ENCODE results near the gene KIRREL1. TPM values are rescaled to one million over a fixed set of nuclear protein-coding genes. Genes with fewer than 3 reads are reported as not detected.
A peak's percentile ranks its signal among the peaks of the same experiment; 100 is the strongest.

The KIRREL1 gene
- not detected for total RNA-seq
- not detected for polyA plus RNA-seq

DNA sequence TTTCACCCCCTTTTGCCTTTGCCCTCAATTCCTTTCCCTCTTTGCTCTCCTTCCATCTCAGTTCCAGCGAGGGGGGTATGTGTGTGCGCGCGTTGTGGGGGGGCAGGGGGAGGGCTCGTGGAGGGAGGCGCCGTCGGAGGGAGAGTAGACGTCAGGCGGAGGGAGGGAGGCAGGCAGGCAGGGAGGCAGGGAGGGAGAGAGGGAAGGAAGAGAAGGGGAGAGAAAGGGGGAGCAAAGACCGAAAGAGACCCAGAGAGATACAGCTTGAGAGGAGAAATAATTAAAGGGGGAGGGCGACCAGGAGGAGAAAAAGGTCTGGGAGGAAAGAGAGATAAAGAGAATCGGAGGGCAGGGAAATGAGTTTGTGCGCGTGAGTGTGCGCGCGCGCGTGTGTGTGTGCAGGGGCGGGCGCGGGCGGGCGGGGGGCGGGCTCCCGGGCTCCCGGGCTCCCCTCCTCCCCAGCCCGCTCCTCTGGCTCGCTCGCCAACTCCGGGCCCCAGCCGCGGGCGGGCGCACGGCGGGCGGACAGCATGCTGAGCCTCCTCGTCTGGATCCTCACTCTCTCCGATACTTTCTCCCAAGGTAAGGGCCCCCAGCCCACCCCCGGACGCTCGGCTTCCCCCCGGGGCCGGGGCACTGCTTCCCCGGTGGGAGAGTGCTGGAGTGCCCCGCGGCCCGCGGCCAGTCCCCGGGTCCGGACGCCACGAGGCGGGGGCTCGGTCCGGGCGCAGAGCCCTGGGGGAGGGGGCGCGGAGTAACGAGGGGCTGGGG is at the start of gene KIRREL1:
KIRREL1 (plus strand) TSS at position 499 of the 771 bp plus-strand sequence; CDS start at position 531, 32 bp downstream.
- Histone ChIP-seq H3K36me3 (ENCODE audit: insufficient read depth, low read length) (no peaks in the 10 kb centered on the region), H3K27ac (ENCODE audit: low read depth, low read length) (no peak within 1 kb of the TSS), H3K9me3 (ENCODE audit: control insufficient read depth in 1 of 2, low read length in 2 of 2) (no peaks in the 10 kb centered on the region), H3K27me3 (ENCODE audit: insufficient read depth, low read length) (peaks cover 10% of the 10 kb centered on the region), H3K4me3 (ENCODE audit: low read length in 2 of 2) (no peak within 1 kb of the TSS), H3K4me1 (ENCODE audit: insufficient read depth, low read length) (no peaks in the 10 kb centered on the region)
- Mint-ChIP-seq H3K36me3 (no peaks in the 10 kb centered on the region), H3K9me3 (no peaks in the 10 kb centered on the region), H3K27ac (peak within 1 kb of the TSS in 1 of 7 donors; percentile 1), H3K4me3 (peak within 1 kb of the TSS in 7 of 8 donors; percentile 26 to 80 (median 61)), H3K4me1 (peaks cover 0 to 18% (median 6%) of the 10 kb centered on the region in 4 donors), H3K27me3 (peaks cover 22 to 27% of the 10 kb centered on the region in 2 donors)
- ChIA-PET CTCF (ENCODE audit: partially characterized antibody) (interaction anchor here (3.1 kb wide), 1 partner anchor 130 kb away, joined by 39 read pairs; no protein-coding TSS in a partner anchor), POLR2A (ENCODE audit: partially characterized antibody) (no interaction called here)
- DNase-seq, result no peak
- intact Hi-C loops (cut with micrococcal nuclease), result loop anchor here (2.0 kb wide), 1 partner anchor 1095 kb away; no protein-coding TSS in a partner anchor

DNA sequence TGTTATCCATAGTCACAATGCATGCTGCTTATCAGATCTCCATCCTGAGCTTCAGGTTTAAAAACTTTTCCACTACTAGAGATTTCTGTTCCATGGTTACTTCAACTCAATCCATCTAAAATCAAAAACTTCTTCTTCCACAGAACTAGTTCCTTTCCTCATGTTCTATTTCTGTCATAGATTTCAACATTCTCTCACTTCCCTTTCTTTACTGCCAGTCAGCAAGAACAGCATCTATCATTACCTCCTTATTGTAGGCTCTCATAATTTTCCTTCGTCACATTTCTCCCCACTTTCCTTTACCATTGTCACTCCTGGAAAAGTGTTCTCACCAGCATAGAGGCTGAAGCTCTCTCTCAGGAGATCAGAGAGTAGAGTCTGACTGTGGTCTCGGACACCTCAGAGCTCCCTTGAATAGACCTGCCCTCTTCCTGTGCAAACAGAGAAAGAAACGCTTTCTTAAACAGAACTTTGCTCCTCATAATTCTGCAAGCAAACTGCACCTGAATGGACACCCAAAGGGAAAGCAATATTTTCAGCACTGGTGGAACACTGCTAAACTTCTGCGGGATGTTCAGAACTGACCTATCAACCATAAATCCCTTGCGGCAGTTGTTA is 48.7 kb upstream of the KIRREL1 start:
- ChIA-PET CTCF (ENCODE audit: partially characterized antibody) (no interaction called here), POLR2A (ENCODE audit: partially characterized antibody) (no interaction called here)

DNA sequence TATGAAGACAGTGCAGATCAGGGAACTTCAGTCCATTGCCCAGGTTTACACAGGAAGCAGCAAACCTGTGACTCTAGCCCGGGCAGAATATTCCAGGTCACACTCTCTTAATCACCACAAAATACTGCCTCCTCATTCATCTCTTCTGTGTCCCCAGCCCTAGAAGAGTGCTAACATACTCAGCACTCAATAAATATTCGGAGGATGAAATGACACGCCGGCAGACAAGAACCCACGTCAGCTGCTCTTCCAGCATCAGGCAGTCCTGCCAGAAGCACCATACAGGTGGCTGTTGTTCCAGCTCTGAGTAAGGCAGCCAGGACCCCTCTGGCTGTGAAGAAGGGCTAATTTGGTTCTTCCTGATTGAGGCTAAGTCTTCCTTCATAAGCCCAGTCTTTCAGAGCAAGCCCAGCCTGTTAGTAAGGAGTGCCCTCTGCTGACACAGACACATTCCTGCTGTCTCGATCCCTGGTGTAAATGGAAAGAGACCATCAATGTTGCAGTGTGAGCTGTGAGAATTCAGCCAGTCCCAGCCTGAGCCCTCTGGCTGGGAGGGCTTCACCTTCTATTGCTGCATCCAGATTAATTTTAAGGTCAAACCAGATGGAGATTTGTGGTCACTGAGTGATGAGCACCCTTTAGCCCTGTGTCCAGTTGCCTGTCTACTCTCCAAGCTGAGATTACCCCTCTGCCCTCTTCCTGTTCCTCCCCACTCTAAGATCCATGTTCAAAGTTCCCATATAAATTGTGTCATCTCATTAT is 45.0 kb upstream of the KIRREL1 start:
- Mint-ChIP-seq H3K4me1 (no peaks in the 10 kb centered on the region), H3K27ac (no peak overlapping the region)

More for the DNA sequence above, 48.7 kb upstream of the KIRREL1 start:
- Histone ChIP-seq H3K9me3 (ENCODE audit: control insufficient read depth in 1 of 2, low read length in 2 of 2) (no peaks in the 10 kb centered on the region), H3K36me3 (ENCODE audit: insufficient read depth, low read length) (no peaks in the 10 kb centered on the region), H3K27me3 (ENCODE audit: insufficient read depth, low read length) (no peaks in the 10 kb centered on the region), H3K4me3 (ENCODE audit: low read length in 2 of 2) (no peak overlapping the region), H3K27ac (ENCODE audit: low read depth, low read length) (no peak overlapping the region), H3K4me1 (ENCODE audit: insufficient read depth, low read length) (no peaks in the 10 kb centered on the region)
- Mint-ChIP-seq H3K27ac (no peak overlapping the region), H3K4me3 (no peak overlapping the region), H3K4me1 (no peaks in the 10 kb centered on the region), H3K36me3 (no peaks in the 10 kb centered on the region), H3K9me3 (no peaks in the 10 kb centered on the region), H3K27me3 (peaks cover 11 to 13% of the 10 kb centered on the region in 2 donors)
- DNase-seq, result no peak
- intact Hi-C loops (cut with micrococcal nuclease), result no loop called here

DNA sequence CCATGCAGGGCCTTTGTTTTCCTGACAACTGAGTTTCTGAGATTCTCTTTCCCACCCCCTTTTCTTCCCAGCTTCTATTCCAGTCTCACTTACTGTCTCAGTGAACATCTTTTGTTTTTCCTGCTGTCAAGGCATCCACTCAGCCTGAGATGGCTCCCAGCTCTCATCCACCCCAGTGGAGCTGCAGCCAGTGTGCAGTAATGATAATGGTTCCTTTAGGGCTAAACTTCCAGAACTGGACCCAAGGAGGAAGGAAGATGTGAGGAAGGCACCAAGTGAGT is 44.4 kb upstream of the KIRREL1 start:
- Mint-ChIP-seq H3K9me3 (no peaks in the 10 kb centered on the region), H3K4me3 (no peak overlapping the region), H3K36me3 (no peaks in the 10 kb centered on the region), H3K4me1 (no peaks in the 10 kb centered on the region), H3K27me3 (peaks cover 11 to 29% of the 10 kb centered on the region in 2 donors), H3K27ac (no peak overlapping the region)
- intact Hi-C loops (cut with micrococcal nuclease), result no loop called here
- Histone ChIP-seq H3K27ac (ENCODE audit: low read depth, low read length) (no peak overlapping the region), H3K27me3 (ENCODE audit: insufficient read depth, low read length) (no peaks in the 10 kb centered on the region), H3K36me3 (ENCODE audit: insufficient read depth, low read length) (no peaks in the 10 kb centered on the region), H3K9me3 (ENCODE audit: control insufficient read depth in 1 of 2, low read length in 2 of 2) (no peaks in the 10 kb centered on the region), H3K4me1 (ENCODE audit: insufficient read depth, low read length) (no peaks in the 10 kb centered on the region), H3K4me3 (ENCODE audit: low read length in 2 of 2) (no peak overlapping the region)
- no peak for DNase-seq
- POLR2A ChIA-PET (ENCODE audit: partially characterized antibody), result no interaction called here
- CTCF ChIA-PET (ENCODE audit: partially characterized antibody), result no interaction called here

More for the DNA sequence above, 45.0 kb upstream of the KIRREL1 start:
- Histone ChIP-seq H3K4me3 (ENCODE audit: low read length in 2 of 2) (no peak overlapping the region), H3K4me1 (ENCODE audit: insufficient read depth, low read length) (no peaks in the 10 kb centered on the region), H3K27ac (ENCODE audit: low read depth, low read length) (no peak overlapping the region), H3K9me3 (ENCODE audit: control insufficient read depth in 1 of 2, low read length in 2 of 2) (no peaks in the 10 kb centered on the region), H3K36me3 (ENCODE audit: insufficient read depth, low read length) (no peaks in the 10 kb centered on the region), H3K27me3 (ENCODE audit: insufficient read depth, low read length) (no peaks in the 10 kb centered on the region)
- DNase-seq, result no peak
- Mint-ChIP-seq H3K36me3 (no peaks in the 10 kb centered on the region), H3K4me3 (no peak overlapping the region), H3K27me3 (peaks cover 11 to 29% of the 10 kb centered on the region in 2 donors), H3K9me3 (no peaks in the 10 kb centered on the region)
- ChIA-PET CTCF (ENCODE audit: partially characterized antibody) (interaction anchor here (1.0 kb wide), 1 partner anchor 9 kb away, joined by 3 read pairs; no protein-coding TSS in a partner anchor), POLR2A (ENCODE audit: partially characterized antibody) (no interaction called here)
- intact Hi-C loops (cut with micrococcal nuclease), result no loop called here

DNA sequence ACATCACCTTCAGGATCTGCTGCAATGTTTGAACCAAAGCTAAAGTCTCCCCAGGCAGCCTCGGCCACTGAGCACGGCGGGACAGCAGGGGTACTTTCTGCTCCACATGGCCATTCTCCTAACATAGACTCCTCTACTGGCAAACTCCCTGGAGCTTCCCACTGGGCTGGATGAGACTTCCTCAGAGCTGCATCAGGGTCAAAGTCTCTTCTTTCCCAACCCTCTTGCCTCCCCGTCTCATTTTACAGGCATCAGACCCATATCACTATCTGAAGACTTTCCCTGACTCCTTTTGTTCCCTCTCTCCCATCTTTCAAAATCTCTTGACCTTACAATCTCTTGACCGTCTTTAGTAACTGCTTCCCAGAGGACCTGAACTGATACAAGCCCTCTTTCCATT is 42.2 kb upstream of the KIRREL1 start:
- Mint-ChIP-seq H3K9me3 (no peaks in the 10 kb centered on the region), H3K4me1 (no peaks in the 10 kb centered on the region), H3K4me3 (no peak overlapping the region), H3K36me3 (no peaks in the 10 kb centered on the region), H3K27me3 (peaks cover 18 to 29% of the 10 kb centered on the region in 2 donors), H3K27ac (no peak overlapping the region)
- H3K27ac ChIP-seq (ENCODE audit: low read depth, low read length), result no peak overlapping the region
- no peaks in the 10 kb centered on the region for H3K36me3 ChIP-seq (ENCODE audit: insufficient read depth, low read length)
- no peaks in the 10 kb centered on the region for H3K27me3 ChIP-seq (ENCODE audit: insufficient read depth, low read length)
- ChIA-PET POLR2A (ENCODE audit: partially characterized antibody) (interaction anchor here (0.7 kb wide), 1 partner anchor 16 kb away, joined by 3 read pairs; no protein-coding TSS in a partner anchor), CTCF (ENCODE audit: partially characterized antibody) (interaction anchor here (1.1 to 1.6 kb wide), 3 partner anchors 8 to 13 kb away, joined by 4 to 7 read pairs (median 6); no protein-coding TSS in a partner anchor)
- no peaks in the 10 kb centered on the region for H3K9me3 ChIP-seq (ENCODE audit: control insufficient read depth in 1 of 2, low read length in 2 of 2)
- no peaks in the 10 kb centered on the region for H3K4me1 ChIP-seq (ENCODE audit: insufficient read depth, low read length)
- intact Hi-C loops (cut with micrococcal nuclease), result no loop called here
- H3K4me3 ChIP-seq (ENCODE audit: low read length in 2 of 2), result no peak overlapping the region
- no peak for DNase-seq

DNA sequence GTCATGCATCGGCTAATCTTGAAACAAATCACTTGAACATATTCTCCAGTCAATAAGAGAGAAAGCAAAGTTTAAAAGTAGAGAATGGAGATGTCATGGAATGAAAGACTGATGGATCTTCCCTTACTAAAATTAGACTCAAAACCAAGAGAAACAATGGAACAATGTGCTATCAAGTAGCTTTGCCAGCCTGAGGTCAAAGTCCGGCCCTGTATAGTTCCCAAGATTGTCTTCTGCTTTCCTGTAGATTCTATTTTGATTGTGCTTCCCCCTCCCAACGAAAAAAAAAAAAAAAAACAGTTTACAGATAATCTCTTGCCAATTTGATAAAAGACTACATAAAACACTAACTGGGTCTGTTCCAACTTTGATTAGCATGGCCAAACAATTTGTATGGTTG is 40.8 kb upstream of the KIRREL1 start:
- Mint-ChIP-seq H3K27me3 (peaks cover 25 to 31% of the 10 kb centered on the region in 2 donors), H3K27ac (no peak overlapping the region)

DNA sequence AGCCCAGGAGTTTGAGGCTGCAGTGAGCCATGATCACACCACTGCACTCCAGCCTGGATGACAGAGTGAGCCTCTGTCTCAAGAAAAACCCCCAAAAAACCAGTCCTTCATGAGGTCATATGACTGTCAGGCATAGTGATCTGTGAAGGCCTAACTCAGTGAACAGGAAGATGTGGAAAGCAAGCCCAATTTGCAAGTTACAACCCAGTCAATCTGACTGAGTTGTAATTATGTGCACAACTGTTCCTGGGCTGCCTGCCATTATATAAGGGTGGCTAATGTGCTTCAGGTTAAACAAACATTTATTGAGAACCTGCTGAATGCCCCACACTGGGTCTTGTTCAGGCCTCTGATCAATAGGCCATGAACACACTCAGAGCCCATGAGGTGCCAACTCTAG is 38.2 kb upstream of the KIRREL1 start:
- no peaks in the 10 kb centered on the region for H3K9me3 ChIP-seq (ENCODE audit: control insufficient read depth in 1 of 2, low read length in 2 of 2)
- H3K9me3 Mint-ChIP-seq, result no peaks in the 10 kb centered on the region
- no peak overlapping the region for H3K27ac Mint-ChIP-seq
- DNase-seq, result no peak
- ChIA-PET POLR2A (ENCODE audit: partially characterized antibody) (no interaction called here), CTCF (ENCODE audit: partially characterized antibody) (no interaction called here)
- no peaks in the 10 kb centered on the region for H3K27me3 ChIP-seq (ENCODE audit: insufficient read depth, low read length)
- no peaks in the 10 kb centered on the region for H3K36me3 Mint-ChIP-seq
- intact Hi-C loops (cut with micrococcal nuclease), result no loop called here
- no peak overlapping the region for H3K4me3 Mint-ChIP-seq
- no peak overlapping the region for H3K4me3 ChIP-seq (ENCODE audit: low read length in 2 of 2)
- no peak overlapping the region for H3K27ac ChIP-seq (ENCODE audit: low read depth, low read length)
- H3K4me1 Mint-ChIP-seq, result no peaks in the 10 kb centered on the region
- H3K36me3 ChIP-seq (ENCODE audit: insufficient read depth, low read length), result no peaks in the 10 kb centered on the region
- H3K4me1 ChIP-seq (ENCODE audit: insufficient read depth, low read length), result no peaks in the 10 kb centered on the region
- peaks cover 20 to 34% of the 10 kb centered on the region in 2 donors for H3K27me3 Mint-ChIP-seq

More for the DNA sequence above, 40.8 kb upstream of the KIRREL1 start:
- Histone ChIP-seq H3K4me3 (ENCODE audit: low read length in 2 of 2) (no peak overlapping the region), H3K9me3 (ENCODE audit: control insufficient read depth in 1 of 2, low read length in 2 of 2) (no peaks in the 10 kb centered on the region), H3K36me3 (ENCODE audit: insufficient read depth, low read length) (no peaks in the 10 kb centered on the region), H3K4me1 (ENCODE audit: insufficient read depth, low read length) (no peaks in the 10 kb centered on the region), H3K27ac (ENCODE audit: low read depth, low read length) (no peak overlapping the region), H3K27me3 (ENCODE audit: insufficient read depth, low read length) (no peaks in the 10 kb centered on the region)
- ChIA-PET CTCF (ENCODE audit: partially characterized antibody) (no interaction called here), POLR2A (ENCODE audit: partially characterized antibody) (no interaction called here)
- H3K4me1 Mint-ChIP-seq, result no peaks in the 10 kb centered on the region
- H3K9me3 Mint-ChIP-seq, result no peaks in the 10 kb centered on the region
- H3K4me3 Mint-ChIP-seq, result no peak overlapping the region
- H3K36me3 Mint-ChIP-seq, result no peaks in the 10 kb centered on the region
- no peak for DNase-seq
- intact Hi-C loops (cut with micrococcal nuclease), result no loop called here
